ENCODE data around the gene TSPAN32. TPM values are rescaled to one million over a fixed set of nuclear protein-coding genes. Genes with fewer than 3 reads are reported as not detected.

Gene TSPAN32
- total RNA-seq, 1 donor from 2014 or later, result 12.2 TPM

DNA sequence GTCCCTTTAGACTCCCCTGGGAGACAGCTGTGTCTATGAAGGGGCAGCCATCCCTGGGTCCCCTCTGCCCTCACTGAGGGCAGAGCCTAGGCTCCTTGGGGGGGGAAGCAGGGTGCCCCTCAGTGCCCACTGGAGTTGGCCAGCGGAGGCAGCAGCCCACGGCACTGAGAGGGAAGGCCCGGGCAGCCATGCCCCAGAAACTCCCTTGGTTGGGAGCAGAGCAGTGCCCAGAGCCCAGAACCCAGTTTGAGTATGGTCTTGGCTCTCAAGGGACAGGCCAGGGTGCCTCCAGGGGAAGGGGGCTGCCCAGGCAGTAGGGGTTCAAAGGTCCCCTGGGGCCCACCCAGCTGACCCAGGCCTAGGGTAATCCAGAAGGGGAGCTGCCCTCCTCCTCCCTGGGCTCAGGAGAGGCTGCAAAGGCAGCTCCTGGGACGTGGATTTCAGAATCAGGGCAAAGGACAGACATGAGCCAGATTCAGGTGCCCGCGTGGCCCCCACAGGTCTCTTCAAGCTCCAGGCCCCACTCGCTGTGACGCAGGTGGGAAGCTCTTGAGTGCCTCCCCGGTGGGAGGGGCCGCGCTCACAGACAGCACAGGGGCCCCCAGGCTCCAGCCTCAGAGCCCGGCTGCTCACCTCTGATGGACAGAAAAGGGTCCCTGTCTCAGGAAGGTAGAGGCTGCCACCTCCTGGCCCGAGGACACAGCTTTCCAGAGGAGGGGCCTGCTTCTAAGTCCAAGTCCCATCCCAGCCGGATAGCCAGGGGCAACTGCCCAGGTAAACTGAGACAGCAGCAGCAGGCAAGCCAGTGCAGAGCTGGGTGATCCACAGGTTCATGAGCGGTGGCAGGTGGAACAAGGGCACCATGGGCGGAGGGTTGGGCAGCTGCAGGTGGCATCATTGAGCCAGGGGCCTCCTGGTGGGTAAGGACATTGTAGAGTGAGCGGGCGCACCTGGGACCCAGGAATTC, 2.7 kb upstream of the TSPAN32 start:
- no peak for ATAC-seq
- H3K9me3 ChIP-seq, result no peaks in the 10 kb centered on the region
- DNase-seq, result peak; percentile 70
- intact Hi-C loops (cut with DNase I), result no loop called here
- peak; percentile 28 for TF ChIP-seq CTCF (IDR thresholded peaks at IDR 0.05)
- peaks cover 8% of the 10 kb centered on the region for H3K4me1 ChIP-seq
- no peaks in the 10 kb centered on the region for H3K27me3 ChIP-seq
- no peak overlapping the region for H3K27ac ChIP-seq
- H3K4me3 ChIP-seq, result no peak overlapping the region
- H3K36me3 ChIP-seq, result no peaks in the 10 kb centered on the region

DNA sequence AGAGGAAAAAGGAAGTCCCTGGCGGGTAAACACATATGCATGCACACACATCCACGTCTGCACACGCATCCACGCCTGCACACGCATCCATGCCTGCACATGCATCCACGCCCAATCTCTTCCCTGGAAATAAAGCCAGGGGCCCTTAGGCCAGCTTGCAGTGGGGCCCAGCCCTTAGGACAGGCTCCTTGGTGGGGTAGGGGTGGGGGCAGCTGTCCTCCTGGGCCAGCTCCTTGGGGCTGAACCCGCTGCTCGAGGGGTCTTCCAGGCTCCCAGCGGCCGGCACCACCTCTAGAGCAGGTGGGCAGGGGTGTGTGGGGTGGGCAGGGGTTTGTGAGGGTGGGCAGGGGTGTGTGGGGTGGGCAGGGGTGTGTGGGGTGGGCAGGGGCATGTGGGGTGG, 2.0 kb upstream of the TSPAN32 start:
- Histone ChIP-seq H3K4me1 (peaks cover 14% of the 10 kb centered on the region), H3K9me3 (no peaks in the 10 kb centered on the region), H3K36me3 (no peaks in the 10 kb centered on the region), H3K4me3 (no peak overlapping the region), H3K27ac (no peak overlapping the region), H3K27me3 (no peaks in the 10 kb centered on the region)
- no peak for TF ChIP-seq CTCF (IDR thresholded peaks at IDR 0.05)
- intact Hi-C loops (cut with DNase I), result loop anchor here (5.0 kb wide), 2 partner anchors 102 to 123 kb away; no protein-coding TSS in a partner anchor
- ATAC-seq (no peak), DNase-seq (no peak)

GRCh38 chr11:2300290-2300935, 1.4 kb upstream of the TSPAN32 start:
- peak overlapping the region; percentile 66 for H3K27ac ChIP-seq
- TF ChIP-seq CTCF (IDR thresholded peaks at IDR 0.05), result no peak
- intact Hi-C loops (cut with DNase I), result loop anchor here (5.0 kb wide), 2 partner anchors 103 to 122 kb away; no protein-coding TSS in a partner anchor
- no peaks in the 10 kb centered on the region for H3K27me3 ChIP-seq
- H3K9me3 ChIP-seq, result no peaks in the 10 kb centered on the region
- no peaks in the 10 kb centered on the region for H3K36me3 ChIP-seq
- ATAC-seq, result no peak
- DNase-seq, result peak; percentile 69
- H3K4me1 ChIP-seq, result peaks cover 21% of the 10 kb centered on the region
- peak overlapping the region; percentile 31 for H3K4me3 ChIP-seq

DNA sequence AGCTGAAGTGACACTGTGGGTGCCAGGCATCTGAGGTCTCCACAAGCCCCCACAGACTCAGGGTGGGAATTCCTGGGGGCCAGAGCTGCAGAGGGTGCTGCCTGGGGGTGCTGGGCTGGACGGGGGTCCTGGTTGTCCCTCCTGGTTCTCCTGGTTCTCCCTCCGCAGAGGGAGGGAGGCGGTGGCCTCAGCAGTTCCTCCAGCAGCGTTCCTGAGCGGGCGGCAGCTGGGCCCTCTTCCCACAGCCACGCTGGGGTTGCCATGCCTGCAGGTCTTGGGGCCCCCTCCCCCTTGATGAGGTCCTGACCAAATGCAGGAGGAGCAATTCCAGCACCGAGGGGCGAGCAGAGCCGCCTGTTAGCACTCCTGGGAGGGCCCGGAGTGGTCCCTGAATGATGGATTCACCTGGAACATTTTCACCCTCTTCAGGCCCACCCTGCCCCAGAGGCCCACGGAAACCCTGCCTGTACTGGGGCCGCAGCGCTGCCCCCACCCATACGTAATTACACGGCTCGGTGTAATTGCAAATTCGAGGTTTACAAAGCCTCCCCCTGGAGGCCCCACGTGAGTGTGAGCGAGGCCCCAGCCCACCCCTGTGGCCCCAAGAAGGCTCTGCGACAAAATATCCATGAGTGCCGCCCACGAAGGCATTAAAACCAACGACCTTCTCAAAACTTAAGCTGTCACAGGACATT, 730 bp upstream of the TSPAN32 start:
- H3K9me3 ChIP-seq, result no peaks in the 10 kb centered on the region
- H3K4me1 ChIP-seq, result peaks cover 25% of the 10 kb centered on the region
- peak overlapping the region; percentile 31 for H3K4me3 ChIP-seq
- H3K36me3 ChIP-seq, result no peaks in the 10 kb centered on the region
- no peak for TF ChIP-seq CTCF (IDR thresholded peaks at IDR 0.05)
- H3K27me3 ChIP-seq, result no peaks in the 10 kb centered on the region
- intact Hi-C loops (cut with DNase I), result loop anchor here (5.0 kb wide), 2 partner anchors 104 to 121 kb away; no protein-coding TSS in a partner anchor
- ATAC-seq (no peak), DNase-seq (peak; percentile 68)
- peak overlapping the region; percentile 66 for H3K27ac ChIP-seq

DNA sequence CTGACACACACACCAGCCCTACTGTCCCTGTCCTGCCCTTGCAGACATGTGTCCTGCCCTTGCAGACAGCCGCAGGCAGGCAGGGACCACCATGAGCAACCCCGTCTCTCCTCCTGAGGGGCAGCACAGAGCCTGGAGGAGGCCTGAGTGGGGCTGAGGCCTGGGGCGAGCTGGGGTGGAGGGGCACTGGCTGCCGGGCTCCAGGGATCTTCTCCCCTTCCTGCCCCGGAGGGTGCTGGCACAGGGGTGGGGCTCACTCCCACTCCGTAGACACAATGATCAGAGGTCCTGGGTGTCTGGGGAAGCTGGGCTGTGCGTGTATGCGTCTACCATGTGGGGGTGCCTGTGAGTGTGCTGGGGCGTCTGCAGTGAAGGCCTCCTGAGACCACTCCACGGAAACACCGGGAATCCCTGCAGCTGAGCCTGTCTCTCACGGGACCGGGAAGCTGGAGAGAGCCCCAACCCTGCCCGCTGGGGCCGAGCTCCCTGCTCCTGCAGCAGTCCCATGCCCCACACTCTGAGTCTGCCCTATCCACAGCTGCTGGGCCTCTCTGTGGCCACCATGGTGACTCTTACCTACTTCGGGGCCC, 588 bp downstream of the TSPAN32 start:
- Histone ChIP-seq H3K27ac (peak overlapping the region; percentile 66), H3K4me3 (peak overlapping the region; percentile 31), H3K27me3 (no peaks in the 10 kb centered on the region), H3K9me3 (no peaks in the 10 kb centered on the region), H3K36me3 (no peaks in the 10 kb centered on the region), H3K4me1 (peaks cover 36% of the 10 kb centered on the region)
- no peak for TF ChIP-seq CTCF (IDR thresholded peaks at IDR 0.05)
- ATAC-seq (peak; percentile 45), DNase-seq (peak; percentile 72)
- intact Hi-C loops (cut with DNase I), result loop anchor here (5.0 kb wide), 2 partner anchors 105 to 120 kb away; no protein-coding TSS in a partner anchor
